Activated CD4-positive, alpha-beta T cell treated with anti-CD3 and anti-CD28 coated beads for 1 hour (primary cell): ENCODE measurements around the gene PCLO.
"Not testable (repeated sequence)": the region's sequence is repeated elsewhere in the genome, so short reads cannot be mapped to it uniquely, and the experiment has no call there.

Experiments
- DNase-seq: peaks from one replicate; pipeline ENCODE4 v3.0.0-alpha.2; 2020

Gene PCLO

DNA sequence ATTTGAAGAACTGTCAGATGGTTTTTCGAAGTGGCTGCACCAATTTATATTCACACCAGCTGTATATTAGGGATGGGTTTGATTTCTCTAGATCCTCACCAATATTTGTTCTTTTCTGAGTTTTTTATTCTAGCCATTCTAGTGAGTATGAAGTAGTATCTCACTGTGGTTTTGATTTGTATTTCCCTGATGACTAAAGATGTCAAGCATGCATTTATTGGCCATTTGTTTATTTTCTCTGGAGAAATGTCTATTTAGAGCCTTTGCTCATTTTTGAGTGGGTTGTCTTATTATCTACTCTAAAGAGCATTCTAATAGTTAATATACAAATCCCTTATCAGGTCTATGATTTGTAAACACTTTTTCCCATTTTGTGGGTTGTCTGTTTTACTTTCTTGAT, 123.9 kb downstream of the PCLO start:
- no peak for DNase-seq

DNA sequence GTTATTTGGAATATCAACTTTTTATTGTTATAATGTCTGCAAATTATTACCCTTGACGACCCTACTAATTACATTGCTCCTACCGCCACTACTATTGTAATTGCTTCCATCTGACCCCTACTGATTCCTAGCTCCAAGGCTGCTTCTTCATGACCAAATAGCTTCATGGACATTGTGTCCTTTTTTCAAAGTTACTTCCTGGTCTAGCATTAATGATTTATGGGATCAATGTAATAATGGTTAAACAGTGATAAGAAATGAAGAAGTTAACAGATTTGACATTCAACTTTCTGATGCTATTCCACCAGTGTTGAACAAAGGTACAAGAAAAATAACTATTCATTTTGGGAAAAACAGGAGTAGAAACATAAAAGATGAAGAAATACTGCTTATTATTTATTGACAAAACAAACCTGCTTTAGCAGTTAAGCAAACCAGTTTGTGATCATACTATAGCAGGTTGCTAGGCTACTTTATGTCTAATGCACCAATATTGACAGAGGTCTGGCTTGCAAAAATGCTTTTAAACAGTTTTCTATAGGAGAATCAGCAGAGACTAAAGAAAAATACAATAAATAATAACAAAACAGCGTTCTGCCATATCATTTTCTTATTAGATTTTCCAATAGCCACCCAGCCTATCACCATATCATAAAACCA, 125.8 kb downstream of the PCLO start:
- DNase-seq: no peak

DNA sequence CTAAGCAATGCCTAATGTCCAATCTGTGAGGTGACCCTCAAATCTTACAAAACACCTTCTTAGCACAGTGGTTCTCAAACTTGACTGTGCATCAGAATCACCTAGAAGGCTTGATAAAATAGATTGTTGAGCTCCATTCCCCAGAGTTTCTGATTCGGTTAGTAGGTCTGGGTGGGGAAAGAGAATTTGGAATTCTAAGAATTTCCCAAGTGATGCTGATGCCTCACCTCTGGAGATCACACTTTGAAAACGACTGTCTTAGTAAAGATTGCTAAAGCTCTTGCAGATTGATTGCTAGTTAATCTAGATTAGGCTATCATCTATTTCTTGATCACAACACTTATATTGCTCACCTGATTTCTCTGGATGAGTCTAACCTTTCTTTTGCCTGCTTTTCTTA, 126.6 kb downstream of the PCLO start:
- DNase-seq: no peak

DNA sequence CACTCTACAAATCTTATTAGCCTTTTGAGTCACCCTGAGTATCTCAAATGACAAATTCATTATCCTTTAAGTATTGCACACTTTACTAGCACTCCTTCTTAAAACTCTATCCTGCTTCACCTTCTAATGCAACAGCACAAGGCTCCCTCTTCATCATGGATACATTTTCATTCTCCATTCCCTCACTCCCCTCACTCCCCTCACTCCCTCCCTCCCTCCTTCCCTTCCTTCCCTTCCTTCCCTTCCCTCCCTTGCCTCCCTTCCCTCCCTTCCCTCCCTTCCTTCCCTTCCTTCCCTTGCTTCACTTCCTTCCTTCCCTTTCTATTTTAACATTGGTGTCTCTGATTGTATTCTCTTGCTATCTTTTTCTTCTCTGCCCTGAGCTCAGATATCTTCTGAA, 130.5 kb downstream of the PCLO start:
- no peak for DNase-seq

DNA sequence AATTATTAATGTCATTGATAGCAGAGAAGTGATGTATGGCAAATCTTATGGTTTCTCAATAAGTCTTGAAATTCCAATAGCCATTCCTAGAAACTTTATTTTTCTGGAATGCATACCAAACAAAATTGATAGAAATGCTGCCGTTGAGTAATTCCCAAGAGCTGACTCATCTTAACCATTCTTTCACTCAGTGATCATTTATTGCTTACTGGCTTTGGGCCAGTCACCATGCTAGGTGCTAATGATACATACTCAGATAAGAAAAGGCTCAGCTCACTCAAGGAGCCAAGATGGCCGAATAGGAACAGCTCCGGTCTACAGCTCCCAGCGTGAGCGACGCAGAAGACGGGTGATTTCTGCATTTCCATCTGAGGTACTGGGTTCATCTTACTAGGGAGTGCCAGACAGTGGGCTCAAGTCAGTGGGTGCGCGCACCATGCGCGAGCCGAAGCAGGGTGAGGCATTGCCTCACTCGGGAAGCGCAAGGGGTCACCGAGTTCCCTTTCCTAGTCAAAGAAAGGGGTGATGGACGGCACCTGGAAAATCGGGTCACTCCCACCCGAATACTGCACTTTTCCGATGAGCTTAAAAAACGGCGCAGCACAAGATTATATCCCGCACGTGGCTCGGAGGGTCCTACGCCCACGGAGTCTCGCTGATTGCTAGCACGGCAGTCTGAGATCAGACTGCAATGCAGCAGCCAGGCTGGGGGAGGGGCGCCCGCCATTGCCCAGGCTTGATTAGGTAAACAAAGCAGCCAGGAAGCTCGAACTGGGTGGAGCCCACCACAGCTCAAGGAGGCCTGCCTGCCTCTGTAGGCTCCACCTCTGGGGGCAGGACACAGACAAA, 138.6 kb downstream of the PCLO start:
- not testable (repeated sequence) for DNase-seq

DNA sequence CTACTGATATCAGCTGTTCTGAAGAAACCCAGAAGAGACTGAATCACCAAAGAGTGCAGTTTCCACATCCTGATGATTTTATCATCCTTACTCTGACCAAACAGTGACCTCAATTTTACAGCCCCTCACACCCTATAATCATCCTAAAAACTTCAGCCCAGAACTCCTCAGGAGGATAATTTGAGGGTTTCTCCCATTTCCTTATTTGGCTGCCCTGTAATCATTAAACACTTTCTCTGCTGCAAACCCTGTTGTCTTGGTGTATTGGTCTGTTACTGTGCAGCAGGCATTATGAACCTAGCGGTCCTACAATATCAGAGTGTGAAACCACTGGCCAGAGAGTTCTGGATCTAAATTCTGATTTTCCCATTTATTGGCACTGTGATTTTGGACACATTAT, 141.7 kb downstream of the PCLO start:
- no peak for DNase-seq

DNA sequence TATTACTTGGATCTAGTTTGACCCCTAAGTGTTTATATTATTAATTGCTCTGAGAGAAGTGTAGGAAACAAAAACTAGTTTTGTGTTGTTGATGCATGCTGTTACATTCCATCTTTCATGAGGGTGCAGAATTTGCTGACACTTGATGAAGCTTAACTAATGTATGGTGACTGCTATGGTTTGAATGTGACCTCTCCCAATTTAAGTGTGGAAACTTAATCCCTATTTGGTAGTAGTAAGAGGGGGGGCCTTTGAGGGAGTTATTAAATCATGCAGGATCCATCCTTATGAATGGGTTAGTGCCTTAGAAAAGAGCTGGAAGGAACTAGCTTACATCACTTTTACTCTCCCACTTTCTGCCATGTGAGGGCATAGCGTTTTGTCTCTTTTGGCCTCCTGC, 142.5 kb downstream of the PCLO start:
- DNase-seq: no peak

DNA sequence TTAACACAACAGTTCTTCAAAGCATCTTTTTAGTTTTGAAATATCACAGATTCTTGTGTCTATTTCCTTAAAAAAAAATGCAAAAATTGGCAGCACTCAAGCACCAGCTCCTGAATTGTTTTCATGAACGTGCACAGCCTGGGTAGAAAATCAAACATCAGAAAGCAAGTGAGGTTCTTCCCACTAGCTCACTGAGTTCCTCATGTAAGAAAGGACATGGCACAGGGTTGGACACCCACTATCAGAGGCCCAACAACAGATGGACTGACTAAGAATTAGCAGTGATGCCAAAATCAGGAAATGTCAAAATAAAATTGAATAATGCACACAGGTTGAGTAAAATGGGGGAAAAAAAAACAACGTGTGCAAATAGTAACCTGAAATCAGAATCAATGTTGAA, 146.8 kb downstream of the PCLO start:
- DNase-seq: no peak

DNA sequence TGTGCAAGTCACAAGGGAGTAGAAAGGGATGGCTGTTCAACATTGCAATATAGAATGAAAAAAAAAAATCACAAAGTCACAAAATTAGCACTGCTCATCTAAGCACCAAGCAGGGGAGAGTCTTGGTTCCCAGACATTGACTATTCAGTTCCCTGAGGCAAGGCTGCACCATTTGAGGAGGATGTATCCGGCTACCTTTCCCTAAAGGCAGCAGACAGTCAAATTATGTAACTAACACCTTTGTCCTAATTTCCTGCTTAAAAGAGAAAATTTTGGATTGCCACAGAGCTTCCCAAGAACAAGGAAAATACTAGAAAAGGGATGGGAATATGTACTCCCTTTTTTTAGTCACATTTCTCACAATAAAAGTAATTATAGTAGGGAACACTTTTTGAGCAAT, 148.1 kb downstream of the PCLO start:
- no peak for DNase-seq

DNA sequence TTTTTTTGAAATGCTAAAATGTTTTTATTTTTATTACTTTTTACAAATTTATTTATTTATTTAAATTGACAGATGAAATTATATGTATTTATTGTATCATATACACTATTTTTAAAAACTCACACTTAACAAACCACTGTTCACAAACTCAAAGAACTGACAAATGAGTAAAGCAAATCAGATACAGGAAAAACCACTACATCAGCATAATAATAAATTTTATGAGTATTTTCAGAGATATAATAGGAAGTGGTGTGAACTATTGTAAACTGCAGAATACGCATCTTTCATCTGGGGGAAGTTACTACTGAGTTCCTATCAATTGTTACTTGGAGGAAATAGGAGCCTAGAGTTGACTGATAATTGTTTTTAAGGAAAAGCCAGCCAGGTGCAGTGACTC, 150.7 kb downstream of the PCLO start:
- no peak for DNase-seq

DNA sequence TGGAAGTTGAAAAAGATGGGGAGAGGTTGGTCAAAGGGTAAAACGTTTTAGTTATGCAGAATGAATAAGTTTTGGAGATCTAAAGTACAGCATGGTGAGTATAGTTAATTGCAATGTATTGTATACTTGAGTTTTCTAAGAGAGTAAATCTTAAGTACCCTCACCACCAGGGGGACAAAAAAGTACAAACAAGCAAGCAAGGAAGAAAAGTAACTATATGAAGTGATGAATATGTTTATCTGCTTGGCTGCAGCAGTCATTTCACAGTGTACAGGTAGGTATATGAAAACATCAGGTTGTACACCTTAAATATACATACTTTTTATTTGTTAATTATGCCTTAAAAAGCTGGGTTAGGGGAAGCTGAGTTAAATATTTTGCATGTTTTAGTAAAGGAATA, 157.3 kb downstream of the PCLO start:
- no peak for DNase-seq

DNA sequence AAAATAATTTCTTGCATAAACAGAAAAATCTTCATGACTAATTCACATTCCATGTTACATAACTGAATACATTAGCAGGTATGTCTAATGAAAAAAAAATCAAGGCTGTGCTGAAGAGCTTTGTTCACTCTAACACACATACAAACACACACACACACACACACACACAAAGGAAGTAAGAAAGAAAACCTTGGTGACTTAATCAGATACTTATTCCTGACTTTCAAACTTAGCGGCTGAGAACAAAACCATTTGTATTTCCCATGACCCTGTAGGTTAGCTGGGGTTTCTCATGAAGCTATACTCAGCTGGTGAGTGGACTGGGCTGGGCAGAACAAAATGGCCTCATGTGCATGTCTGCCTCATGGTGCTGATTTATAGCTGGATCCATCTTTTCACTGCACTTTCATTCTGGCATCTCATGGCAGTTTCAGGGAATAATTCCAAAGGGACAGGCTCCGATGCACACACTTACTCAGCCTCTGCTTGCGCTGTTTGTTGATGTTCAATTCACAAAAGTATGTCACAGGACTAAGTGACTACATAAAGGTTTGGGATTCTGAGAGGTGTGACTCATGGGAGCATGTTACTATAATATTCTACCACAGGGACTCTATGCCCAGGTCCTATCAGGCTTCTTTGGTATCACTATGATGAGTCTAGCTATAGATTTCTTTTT, 161.2 kb downstream of the PCLO start:
- DNase-seq: no peak

DNA sequence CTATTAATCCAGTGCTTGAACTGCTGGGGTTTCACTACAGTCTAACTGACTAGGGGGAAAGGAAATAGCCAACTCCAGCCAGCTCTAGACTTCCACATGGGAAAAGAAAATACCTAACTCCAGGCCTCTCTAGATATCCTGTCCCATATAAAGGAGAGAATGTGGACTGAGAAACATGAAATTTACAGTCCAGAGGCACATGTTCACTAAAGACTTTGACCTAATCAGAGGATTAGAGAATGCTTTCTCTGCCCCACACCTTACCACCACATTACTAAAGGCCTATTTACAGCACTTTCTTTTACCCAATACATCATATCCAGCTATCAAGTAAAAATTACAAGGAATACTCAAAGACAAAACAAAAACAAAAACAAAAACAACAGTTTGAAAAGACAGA, 164.2 kb downstream of the PCLO start:
- no peak for DNase-seq

DNA sequence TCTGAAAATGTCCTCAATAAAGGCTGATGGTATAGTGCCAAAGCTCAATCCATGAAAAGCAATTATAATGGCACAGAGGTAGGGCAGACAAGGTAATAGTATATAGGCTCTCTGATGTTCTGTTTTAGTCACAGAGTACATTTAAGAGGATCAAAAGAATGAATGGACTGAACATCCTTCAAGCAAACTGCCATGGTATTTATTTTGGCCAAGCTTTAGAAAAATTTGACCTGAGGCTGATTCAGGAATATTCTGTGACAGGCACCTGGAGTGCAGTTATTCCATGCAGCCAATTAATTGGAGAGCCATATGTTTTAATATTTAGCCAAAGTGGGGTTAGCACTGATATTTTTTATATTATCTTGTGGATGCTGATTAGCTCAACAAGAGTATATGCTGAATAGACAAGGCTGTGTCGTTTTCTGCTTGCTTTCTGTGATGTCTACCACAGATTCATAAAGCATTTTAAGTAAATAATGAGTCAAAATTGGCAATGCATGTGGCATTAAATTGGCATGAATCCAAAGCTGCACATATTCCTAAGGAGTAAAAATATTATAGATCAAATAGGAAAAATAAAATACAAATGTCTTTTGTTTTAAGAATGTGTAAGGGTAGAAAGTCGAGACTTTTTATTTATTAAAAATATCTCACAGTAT, 177.4 kb downstream of the PCLO start:
- DNase-seq: no peak

DNA sequence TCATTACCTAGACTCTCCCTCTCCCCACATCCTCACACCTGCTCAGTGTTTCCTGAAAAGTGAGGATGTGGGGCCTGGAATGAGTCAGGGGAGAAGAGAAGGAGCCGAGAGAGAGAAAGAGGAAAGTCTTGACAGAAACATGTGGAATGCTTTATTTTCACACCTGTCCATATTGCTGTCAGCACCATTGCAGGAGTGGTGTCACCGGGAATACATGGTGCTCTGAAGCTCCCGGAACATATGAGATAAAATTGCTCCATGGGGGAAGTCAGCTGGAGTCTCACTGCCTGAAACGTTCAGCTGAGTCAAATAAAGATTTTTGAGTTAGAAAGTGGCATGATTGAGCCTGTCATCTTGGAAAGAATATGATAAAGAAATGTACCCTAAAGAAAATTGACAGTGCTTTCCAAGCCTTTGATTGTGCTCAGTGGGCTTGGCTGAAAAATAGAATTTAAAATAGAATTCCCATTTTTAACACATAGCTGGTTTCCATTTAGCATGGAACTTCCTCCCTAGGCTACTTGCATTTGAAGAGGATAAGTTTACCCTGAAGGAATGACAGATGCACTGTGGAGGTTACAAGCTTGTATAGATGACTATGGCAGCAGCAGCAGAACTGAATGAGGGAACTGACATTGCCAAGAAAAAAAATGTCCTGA, 182.4 kb downstream of the PCLO start:
- DNase-seq: no peak

DNA sequence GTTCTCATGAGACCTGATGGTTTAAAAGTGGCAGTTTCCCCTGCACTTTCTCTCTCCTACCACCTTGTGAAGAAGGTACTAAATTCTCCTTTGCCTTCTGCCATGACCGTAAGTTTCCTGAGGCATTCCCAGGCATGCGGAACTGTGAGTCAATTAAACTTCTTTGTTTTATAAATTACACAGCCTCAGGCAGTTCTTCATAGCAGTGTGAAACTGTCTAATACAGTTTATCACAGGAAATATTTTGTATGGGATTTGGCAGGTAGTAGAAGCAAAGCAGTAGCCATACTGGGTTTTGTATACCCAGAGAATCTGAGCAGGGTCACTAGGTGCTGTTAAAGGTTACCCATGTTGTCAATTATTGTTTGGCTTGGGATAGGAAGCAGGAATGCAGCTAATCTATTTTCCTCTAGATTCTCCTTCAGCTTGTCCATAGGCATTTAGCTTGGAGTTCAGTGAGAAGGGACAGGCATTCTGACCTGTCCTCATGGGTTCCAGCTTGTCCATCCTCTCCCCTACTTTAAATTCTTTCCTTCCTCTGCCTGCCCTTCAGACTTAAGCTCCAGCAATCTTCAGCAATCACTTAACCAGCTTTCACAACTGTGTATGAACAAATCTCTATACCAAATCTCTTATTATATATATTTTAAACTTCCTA, 186.7 kb downstream of the PCLO start:
- DNase-seq: no peak

DNA sequence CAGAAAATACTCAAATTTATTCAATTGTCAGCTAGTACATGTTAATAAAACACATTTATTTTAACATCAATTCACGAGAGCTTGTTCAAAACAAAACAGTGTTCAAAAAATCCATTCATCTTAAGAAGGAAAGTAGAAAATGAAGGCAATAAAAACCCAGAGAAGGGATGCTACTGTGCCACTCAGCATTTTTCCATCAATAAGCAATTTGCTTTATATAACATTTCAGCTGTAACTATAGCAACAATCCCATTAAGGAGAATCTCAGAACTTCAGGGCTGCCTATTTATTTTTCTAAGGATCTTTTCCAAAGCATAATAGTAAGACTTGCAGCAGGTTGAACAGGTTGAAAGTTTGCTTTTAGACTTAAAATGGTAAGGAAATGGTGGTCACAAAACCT, 190.5 kb downstream of the PCLO start:
- DNase-seq: no peak

DNA sequence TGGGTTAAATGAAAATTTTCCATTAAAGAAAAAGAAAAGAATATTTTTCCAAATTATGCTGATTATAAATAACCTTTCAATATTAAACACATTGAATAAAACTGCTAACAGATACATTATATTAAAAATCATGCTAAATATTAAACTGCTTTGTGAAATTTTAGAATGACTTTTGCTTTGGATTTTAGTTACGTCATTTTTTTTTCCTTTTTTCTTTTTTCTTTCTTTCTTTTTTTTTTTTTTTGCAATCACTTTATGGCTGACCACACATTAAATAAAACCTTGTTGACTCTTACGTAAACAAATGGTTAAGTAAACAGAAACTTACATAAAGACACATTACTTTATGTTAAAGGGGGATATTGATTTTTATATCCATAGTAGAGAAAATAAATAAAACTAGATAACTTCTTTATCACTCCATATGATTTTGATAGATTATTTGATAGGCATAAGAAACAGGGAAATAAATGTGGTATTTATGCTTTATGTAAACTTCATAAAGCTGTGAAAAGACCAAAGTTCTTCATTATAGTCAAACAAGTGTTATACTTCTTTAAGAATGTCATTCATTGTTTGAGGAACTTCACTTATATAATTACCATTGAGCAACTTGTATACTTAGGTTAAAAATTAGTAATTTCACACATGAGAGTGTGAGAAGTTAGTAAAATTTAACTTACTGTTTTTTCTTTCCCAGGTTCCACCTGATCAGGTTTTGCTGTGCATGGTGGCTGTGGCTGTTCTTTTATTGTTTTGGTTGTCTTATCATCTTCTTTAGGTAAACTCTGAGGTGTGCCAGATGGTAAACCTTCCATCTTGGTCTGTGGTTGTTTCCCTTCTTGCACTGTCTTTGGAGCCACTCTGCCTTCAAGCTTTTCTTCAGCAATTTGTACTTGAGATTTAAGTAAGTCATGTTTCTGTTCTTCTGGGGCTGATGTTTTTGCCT, 197.3 kb downstream of the PCLO start:
- DNase-seq: no peak

DNA sequence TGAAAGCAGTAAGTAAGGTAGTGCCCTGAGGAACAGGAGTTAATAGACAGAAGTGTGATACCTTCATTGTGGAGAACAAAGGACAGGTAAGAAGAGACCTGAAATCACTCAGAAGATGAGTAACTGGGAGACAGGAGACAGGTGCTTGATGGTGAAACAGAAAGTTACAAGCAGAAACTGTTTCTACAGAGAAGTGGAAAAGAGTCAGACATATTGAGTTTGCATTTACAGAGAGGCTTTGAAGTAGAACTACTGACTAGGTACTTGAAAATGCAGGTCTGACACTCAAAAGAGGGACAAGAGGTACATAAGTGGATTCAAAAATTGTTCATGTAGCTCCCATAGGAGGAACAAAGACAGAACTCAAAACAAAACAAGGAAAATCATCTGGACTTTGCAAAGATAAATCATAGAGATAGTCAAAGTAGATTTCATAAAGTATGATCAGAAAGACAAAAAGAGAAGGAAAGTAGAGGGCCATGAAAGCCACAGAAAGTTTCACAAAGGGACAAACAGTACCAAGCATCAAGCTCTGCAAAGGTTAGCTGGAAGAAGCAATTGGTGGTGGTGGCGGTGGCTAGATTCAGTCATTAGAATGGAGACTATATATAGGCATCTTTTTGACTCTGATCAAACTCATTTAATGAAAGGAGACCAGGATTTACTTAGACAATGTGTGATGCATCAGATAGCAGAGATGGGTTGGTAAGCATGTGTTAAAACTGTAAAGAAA, 198.4 kb downstream of the PCLO start:
- DNase-seq: no peak

DNA sequence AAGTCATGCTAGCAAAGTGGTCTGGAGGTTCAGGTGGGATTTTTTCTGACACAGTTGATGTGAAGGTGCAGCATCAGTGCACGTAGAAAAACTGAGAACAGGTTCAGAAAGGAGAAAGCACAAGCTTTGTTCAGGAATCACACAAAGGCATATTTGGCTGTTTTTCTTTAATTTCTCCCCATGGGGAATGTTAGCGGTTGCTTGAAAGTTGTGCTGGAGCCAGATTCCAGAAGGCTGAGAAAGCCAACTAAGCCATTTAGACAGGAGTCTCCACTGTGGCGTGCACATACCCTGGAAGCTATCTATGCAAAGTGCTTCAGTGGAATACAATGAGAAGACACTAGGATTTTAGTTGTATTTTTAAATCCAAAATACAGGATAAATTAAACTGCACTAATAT, 201.4 kb downstream of the PCLO start:
- no peak for DNase-seq

DNA sequence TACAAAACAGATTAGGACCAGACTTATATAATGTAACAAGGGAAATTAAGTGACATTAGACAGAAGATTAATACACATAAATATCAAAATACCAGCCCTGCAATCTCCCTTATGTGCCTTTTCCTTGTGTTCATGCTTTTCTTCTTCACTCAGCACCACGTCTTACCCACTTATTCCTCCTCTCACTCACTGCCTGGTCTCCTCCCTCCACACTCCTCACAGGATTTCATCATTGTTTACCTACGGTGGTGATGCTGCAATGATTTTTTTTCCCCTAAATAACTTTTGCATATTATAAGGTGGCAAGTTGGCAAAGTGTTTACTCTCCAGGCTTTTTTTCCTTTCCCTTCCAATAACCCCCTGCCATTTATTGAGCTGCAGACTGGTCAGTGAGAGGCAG, 203.2 kb downstream of the PCLO start:
- no peak for DNase-seq
